WTC11 (cell line): ENCODE measurements around the gene HINT2.

Experiments
- AR ChIP-seq: fragments of 250-450 bp; sonication (Bioruptor Pico); IDR thresholded peaks from 2 replicates; pipeline ENCODE4 v1.9.0; 2021; ENCODE audit warnings: mild to moderate bottlenecking
- FOXJ3 ChIP-seq: sonication (generic); formaldehyde crosslinking; IDR thresholded peaks from 2 replicates; pipeline ENCODE4 v1.9.0; 2021; ENCODE audit warnings: missing genetic modification reagents, mild to moderate bottlenecking, borderline replicate concordance
- NR2C2 ChIP-seq: sonication (generic); formaldehyde crosslinking; IDR thresholded peaks from 2 replicates; pipeline ENCODE4 v1.8.0; 2022; ENCODE audit warnings: mild to moderate bottlenecking, missing genetic modification reagents
- TEAD1 ChIP-seq: sonication (generic); formaldehyde crosslinking; IDR thresholded peaks from 2 replicates; pipeline ENCODE4 v1.8.0; 2022; ENCODE audit warnings: mild to moderate bottlenecking, missing genetic modification reagents
- TEAD4 ChIP-seq: sonication (generic); formaldehyde crosslinking; IDR thresholded peaks from 2 replicates; pipeline ENCODE4 v1.8.0; 2022; ENCODE audit warnings: mild to moderate bottlenecking, missing genetic modification reagents
- ZNF671 ChIP-seq: fragments of 250-450 bp; sonication (Bioruptor Pico); IDR thresholded peaks from 2 replicates; pipeline ENCODE4 v1.8.0; 2021; ENCODE audit warnings: mild to moderate bottlenecking
- TF ChIP-seq, protein P1 (sequence below): fragments of 200-600 bp; IDR thresholded peaks from 2 replicates; pipeline ENCODE4 v1.8.0; 2022; ENCODE audit warnings: antibody characterized with exemption

DNA sequence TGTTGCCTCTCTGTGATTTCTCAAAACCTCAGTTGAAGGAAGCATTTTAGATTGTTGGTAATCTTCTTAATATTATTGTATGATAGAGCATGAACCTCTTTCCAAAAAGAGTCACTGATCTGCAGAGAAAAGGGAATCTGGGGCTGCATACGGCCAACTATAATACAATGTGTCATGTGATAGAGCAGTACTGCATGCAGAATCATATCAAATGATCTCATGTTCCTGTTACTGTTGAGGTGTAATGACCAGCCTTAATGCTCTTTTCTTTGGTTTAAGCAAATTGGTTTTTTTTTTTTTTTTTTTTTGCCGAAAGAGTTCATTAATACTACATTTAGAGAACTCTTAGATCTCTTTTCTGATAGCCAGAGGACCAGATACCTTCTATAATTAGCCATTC is 47.8 kb downstream of the HINT2 start:
- TF ChIP-seq ZNF671 (CRISPR knock-in tag) (no peak), TEAD4 (CRISPR knock-in tag) (no peak), AR (CRISPR knock-in tag) (no peak), NR2C2 (no peak), FOXJ3 (CRISPR knock-in tag) (no peak), TEAD1 (CRISPR knock-in tag) (no peak)
- TF ChIP-seq, protein P1, sequence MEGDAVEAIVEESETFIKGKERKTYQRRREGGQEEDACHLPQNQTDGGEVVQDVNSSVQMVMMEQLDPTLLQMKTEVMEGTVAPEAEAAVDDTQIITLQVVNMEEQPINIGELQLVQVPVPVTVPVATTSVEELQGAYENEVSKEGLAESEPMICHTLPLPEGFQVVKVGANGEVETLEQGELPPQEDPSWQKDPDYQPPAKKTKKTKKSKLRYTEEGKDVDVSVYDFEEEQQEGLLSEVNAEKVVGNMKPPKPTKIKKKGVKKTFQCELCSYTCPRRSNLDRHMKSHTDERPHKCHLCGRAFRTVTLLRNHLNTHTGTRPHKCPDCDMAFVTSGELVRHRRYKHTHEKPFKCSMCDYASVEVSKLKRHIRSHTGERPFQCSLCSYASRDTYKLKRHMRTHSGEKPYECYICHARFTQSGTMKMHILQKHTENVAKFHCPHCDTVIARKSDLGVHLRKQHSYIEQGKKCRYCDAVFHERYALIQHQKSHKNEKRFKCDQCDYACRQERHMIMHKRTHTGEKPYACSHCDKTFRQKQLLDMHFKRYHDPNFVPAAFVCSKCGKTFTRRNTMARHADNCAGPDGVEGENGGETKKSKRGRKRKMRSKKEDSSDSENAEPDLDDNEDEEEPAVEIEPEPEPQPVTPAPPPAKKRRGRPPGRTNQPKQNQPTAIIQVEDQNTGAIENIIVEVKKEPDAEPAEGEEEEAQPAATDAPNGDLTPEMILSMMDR = no peak
